Upper lobe of left lung (tissue), 6 donors: ENCODE data around the gene SEMA3G. TPM values are rescaled to one million over a fixed set of nuclear protein-coding genes. Genes with fewer than 3 reads are reported as not detected.

ENCODE experiments used
- ATAC-seq, 2 donors: fragments of 200-7000 bp; cut with Tn5 transposase; one replicate each; pipeline ENCODE4 v1.9.1; 2022; ENCODE audit warnings: mild to moderate bottlenecking in 2 of 2, moderate library complexity in 2 of 2; ENCODE audit not compliant: low FRiP score in 2 of 2
- DNase-seq, 2 donors: peaks; one replicate each; pipeline ENCODE4 v3.0.0-alpha.2; 2019 to 2020
- H3K27ac ChIP-seq, 4 donors: fragments of 200-600 bp; sonication (generic); one replicate each; pipeline ENCODE4 v1.5.1; 2016 to 2019
- H3K27me3 ChIP-seq, 4 donors: fragments of 200-600 bp; sonication (generic); one replicate each; pipeline ENCODE4 v1.5.1; 2017 to 2019
- H3K36me3 ChIP-seq, 4 donors: fragments of 200-600 bp; sonication (generic); one replicate each; pipeline ENCODE4 v1.5.1; 2016 to 2019
- H3K4me1 ChIP-seq, 4 donors: fragments of 200-600 bp; sonication (generic); one replicate each; pipeline ENCODE4 v1.5.1; 2018 to 2019
- H3K4me3 ChIP-seq, 4 donors: fragments of 200-600 bp; sonication (generic); one replicate each; pipeline ENCODE4 v1.5.1; 2017 to 2019; ENCODE audit warnings: mild to moderate bottlenecking in 2 of 4, moderate library complexity in 1 of 4
- H3K9me3 ChIP-seq, 4 donors: fragments of 200-600 bp; sonication (generic); one replicate each; pipeline ENCODE4 v1.5.1; 2018 to 2019
- CTCF ChIP-seq, 6 experiments: fragments of 450-650 bp in 4 of 6; fragments of 200-600 bp in 2 of 6; sonication (generic) in 2 of 6; IDR thresholded peaks; one replicate each; pipeline ENCODE4 v1.5.1; 2016 to 2019; ENCODE audit warnings: antibody characterized with exemption in 6 of 6
- EP300 ChIP-seq, 4 donors: sonication (generic); formaldehyde crosslinking; IDR thresholded peaks; one replicate each; pipeline ENCODE4 v1.5.1; 2017; ENCODE audit warnings: antibody characterized with exemption in 4 of 4, control low read depth in 2 of 4
- POLR2A ChIP-seq, 4 donors: fragments of 450-650 bp; IDR thresholded peaks; one replicate each; pipeline ENCODE4 v1.5.1; 2016 to 2017; ENCODE audit warnings: antibody characterized with exemption in 4 of 4, mild to moderate bottlenecking in 2 of 4
- POLR2AphosphoS5 ChIP-seq, 2 donors: sonication (generic); formaldehyde crosslinking; IDR thresholded peaks; one replicate each; pipeline ENCODE4 v1.5.1; 2017; ENCODE audit warnings: antibody characterized with exemption in 2 of 2
- WGBS, 2 donors: methylation state at CpG; one replicate each; pipeline ENCODE4 v1.1.5; 2017 to 2018; 5-methylcytosine and 5-hydroxymethylcytosine counted together
- total RNA-seq, 6 donors: library from RNA; depleted of rRNA in 4 of 6; stranded (reverse); fragments of >200 nt in 4 of 6; gene quantifications; one replicate each; pipeline versions ENCODE4 v1.1.0 to v1.2.1, GENCODE V29; 2016 to 2021
- donor health status: DM: no; HTN: no; CAD: no; lungs with moderate emphysema.
- donor health status: DM: no; HTN: yes; CAD: no; lungs with severe emphysema.

The SEMA3G gene
- total RNA-seq, 6 donors from 2014 or later, result 5.1 to 69.0 (median 20.7) TPM

GRCh38 chr3:52415800-52416199 is 29.1 kb downstream of the SEMA3G start:
- 69 to 70% methylated on average over 3 of the region's 3 CpGs for WGBS, 2 donors

DNA sequence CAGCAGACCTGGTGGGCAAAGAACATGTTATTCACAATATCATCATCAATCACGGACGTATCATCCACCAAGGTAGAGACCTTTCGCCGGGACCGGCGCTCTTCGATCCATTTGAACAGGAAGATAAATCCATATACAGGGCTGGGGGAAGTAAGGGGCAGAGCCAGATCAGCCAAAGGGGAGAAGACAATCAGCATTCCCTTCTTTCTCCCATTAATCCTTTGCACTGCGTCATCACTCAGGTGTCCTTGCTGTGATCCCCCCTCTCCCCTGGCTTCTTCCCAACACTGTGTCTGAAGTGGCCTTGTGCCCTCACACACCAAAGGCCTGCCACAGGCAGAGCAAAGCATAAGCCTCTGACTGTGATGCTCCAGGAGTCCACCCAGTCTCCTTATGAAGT is 36.4 kb downstream of the SEMA3G start:
- TF ChIP-seq CTCF (IDR thresholded peaks at IDR 0.05) (no peak), EP300 (IDR thresholded peaks at IDR 0.05) (no peak), POLR2AphosphoS5 (IDR thresholded peaks at IDR 0.05) (no peak), POLR2A (IDR thresholded peaks at IDR 0.05) (no peak)
- Histone ChIP-seq H3K36me3 (peaks cover 14 to 52% (median 44%) of the 10 kb centered on the region in 4 donors), H3K27me3 (no peaks in the 10 kb centered on the region), H3K4me1 (peaks cover 31 to 44% (median 33%) of the 10 kb centered on the region in 4 donors), H3K27ac (peak overlapping the region in 1 of 4 donors; percentile 98), H3K4me3 (peak overlapping the region in 1 of 4 donors; percentile 86), H3K9me3 (no peaks in the 10 kb centered on the region)
- no peak for DNase-seq
- WGBS, 2 donors, result 89 to 93% methylated on average over 8 of the region's 8 CpGs
- no peak for ATAC-seq

More at GRCh38 chr3:52415800-52416199, 29.1 kb downstream of the SEMA3G start:
- DNase-seq (no peak), ATAC-seq (no peak)
- Histone ChIP-seq H3K36me3 (peaks cover 0 to 2% (median 0%) of the 10 kb centered on the region in 4 donors), H3K9me3 (no peaks in the 10 kb centered on the region), H3K27me3 (no peaks in the 10 kb centered on the region), H3K4me1 (peaks cover 14 to 22% (median 18%) of the 10 kb centered on the region in 4 donors), H3K27ac (no peak overlapping the region), H3K4me3 (no peak overlapping the region)
- no peak for TF ChIP-seq POLR2AphosphoS5 (IDR thresholded peaks at IDR 0.05)
- no peak for TF ChIP-seq CTCF (IDR thresholded peaks at IDR 0.05)
- no peak for TF ChIP-seq POLR2A (IDR thresholded peaks at IDR 0.05)
- no peak for TF ChIP-seq EP300 (IDR thresholded peaks at IDR 0.05)

GRCh38 chr3:52407779-52408178 is 37.1 kb downstream of the SEMA3G start:
- Histone ChIP-seq H3K36me3 (peaks cover 19 to 59% (median 51%) of the 10 kb centered on the region in 4 donors), H3K4me1 (peaks cover 31 to 42% (median 33%) of the 10 kb centered on the region in 4 donors), H3K27ac (no peak overlapping the region), H3K9me3 (no peaks in the 10 kb centered on the region), H3K4me3 (no peak overlapping the region), H3K27me3 (no peaks in the 10 kb centered on the region)
- WGBS, 2 donors, result 93 to 96% methylated on average over 3 of the region's 3 CpGs
- ATAC-seq (no peak), DNase-seq (no peak)
- TF ChIP-seq EP300 (IDR thresholded peaks at IDR 0.05), result no peak
- no peak for TF ChIP-seq CTCF (IDR thresholded peaks at IDR 0.05)
- no peak for TF ChIP-seq POLR2AphosphoS5 (IDR thresholded peaks at IDR 0.05)
- TF ChIP-seq POLR2A (IDR thresholded peaks at IDR 0.05), result no peak

- TF ChIP-seq CTCF (IDR thresholded peaks at IDR 0.05) (no peak), EP300 (IDR thresholded peaks at IDR 0.05) (no peak), POLR2AphosphoS5 (IDR thresholded peaks at IDR 0.05) (no peak)
- Histone ChIP-seq H3K9me3 (no peaks in the 10 kb centered on the region), H3K27me3 (no peaks in the 10 kb centered on the region), H3K4me1 (peaks cover 23 to 34% (median 28%) of the 10 kb centered on the region in 4 donors), H3K27ac (no peak overlapping the region), H3K36me3 (peaks cover 19 to 67% (median 59%) of the 10 kb centered on the region in 4 donors), H3K4me3 (no peak overlapping the region)
- ATAC-seq, result no peak
- WGBS, 2 donors, result 96% methylated on average over 19 to 20 of the region's 20 CpGs
- no peak for DNase-seq
These were observed 38.0 kb downstream of the SEMA3G start for GRCh38 chr3:52406791-52407510.
